B cell (primary cell): ENCODE results near the gene DPP9. TPM values are rescaled to one million over a fixed set of nuclear protein-coding genes. Genes with fewer than 3 reads are reported as not detected.

ENCODE experiments used
- ATAC-seq: fragments of 200-7000 bp; cut with Tn5 transposase; one replicate; pipeline ENCODE4 v1.10.0; 2021; ENCODE audit warnings: low read depth, mild to moderate bottlenecking, moderate number of reproducible peaks, moderate library complexity
- CTCF ChIA-PET: fragments of 350-600 bp; sonication (Branson Sonifier 250); formaldehyde crosslinking; loops from one replicate; lab custom pipeline; 2021; ENCODE audit warnings: antibody characterized with exemption, inconsistent platforms; lab: Charles Lee
- POLR2A ChIA-PET: fragments of 350-600 bp; sonication (Branson Sonifier 250); formaldehyde crosslinking; loops from one replicate; lab custom pipeline; 2021; ENCODE audit warnings: antibody characterized with exemption; lab: Charles Lee
- DNase-seq: peaks from one replicate; pipeline ENCODE4 v3.0.0; 2013
- H2AFZ ChIP-seq: 2 replicates; pipeline ENCODE4 v1.6.1; 2012; ENCODE audit warnings: mild to moderate bottlenecking, low read depth, low read length; ENCODE audit not compliant: insufficient read depth, poor library complexity, severe bottlenecking
- H3K27ac ChIP-seq, 2 donors: 1 replicate in 1 of 2; 2 replicates in 1 of 2; pipeline ENCODE4 v1.5.1; 2012 to 2013; ENCODE audit warnings: low read length in 2 of 2, mild to moderate bottlenecking in 2 of 2, moderate library complexity in 1 of 2
- H3K27me3 ChIP-seq, 4 experiments: fragments of 200-600 bp in 1 of 4; sonication (generic) in 1 of 4; replicated peaks in 1 of 4; 1 replicate in 2 of 4; 2 replicates in 2 of 4; pipeline versions ENCODE4 v1.6.1 to v1.7.0; 2013 to 2016; ENCODE audit warnings: low read length in 3 of 4, mild to moderate bottlenecking in 2 of 4, mixed read lengths in 1 of 4, moderate library complexity in 1 of 4; ENCODE audit not compliant: insufficient read depth in 4 of 4, control insufficient read depth in 3 of 4; ENCODE audit errors: control extremely low read depth in 1 of 4
- H3K36me3 ChIP-seq, 2 experiments: replicated peaks in 1 of 2; 1 replicate in 1 of 2; 2 replicates in 1 of 2; pipeline versions ENCODE4 v1.6.1 to v1.7.1; 2013; ENCODE audit warnings: low read length in 1 of 2; ENCODE audit not compliant: insufficient read depth in 2 of 2, control insufficient read depth in 1 of 2; ENCODE audit errors: control extremely low read depth in 1 of 2, extremely low read depth in 1 of 2
- H3K4me1 ChIP-seq, 2 donors: fragments of 200-600 bp in 1 of 2; sonication (generic) in 1 of 2; 1 replicate in 1 of 2; 2 replicates in 1 of 2; pipeline versions ENCODE4 v1.5.1 to v1.6.1; 2013 to 2017; ENCODE audit warnings: low read length in 2 of 2; ENCODE audit not compliant: control insufficient read depth in 2 of 2, insufficient read depth in 2 of 2
- H3K4me2 ChIP-seq: replicated peaks from 2 replicates; pipeline ENCODE3; 2012; ENCODE audit warnings: mild to moderate bottlenecking, low read depth, low read length; ENCODE audit not compliant: poor library complexity, severe bottlenecking
- H3K4me3 ChIP-seq, 5 experiments: fragments of 200-600 bp in 1 of 5; sonication (generic) in 1 of 5; 1 replicate in 3 of 5; 2 replicates in 2 of 5; pipeline versions ENCODE4 v1.5.1 to v1.7.0; 2011 to 2016; ENCODE audit warnings: low read length in 4 of 5, mild to moderate bottlenecking in 4 of 5, low read depth in 2 of 5, control low read depth in 1 of 5, moderate library complexity in 1 of 5; ENCODE audit not compliant: insufficient read depth in 1 of 5; ENCODE audit errors: control extremely low read depth in 1 of 5, extremely low read depth in 1 of 5
- H3K79me2 ChIP-seq: fragments of 200-600 bp; sonication (generic); one replicate; pipeline ENCODE4 v1.6.0; 2016; ENCODE audit warnings: low read length; ENCODE audit not compliant: control insufficient read depth, insufficient read depth
- H3K9ac ChIP-seq: fragments of 200-600 bp; sonication (generic); 2 replicates; pipeline ENCODE4 v1.6.1; 2017; ENCODE audit warnings: mild to moderate bottlenecking, low read length, moderate library complexity
- H3K9me3 ChIP-seq, 3 donors: one replicate each; pipeline versions ENCODE4 v1.6.1 to v1.7.1; 2013; ENCODE audit warnings: low read length in 2 of 3; ENCODE audit not compliant: control insufficient read depth in 2 of 3, insufficient read depth in 1 of 3; ENCODE audit errors: control extremely low read depth in 1 of 3
- H4K20me1 ChIP-seq: 2 replicates; pipeline ENCODE4 v1.6.0; 2012; ENCODE audit warnings: mild to moderate bottlenecking, low read length; ENCODE audit not compliant: insufficient read depth, control insufficient read depth, poor library complexity, severe bottlenecking
- H3K27ac Mint-ChIP-seq: one replicate; pipeline ENCODE4 v1.8.0; 2021; ENCODE audit warnings: mixed read lengths
- H3K27me3 Mint-ChIP-seq: one replicate; pipeline ENCODE4 v1.8.0; 2021; ENCODE audit warnings: mixed read lengths
- H3K4me1 Mint-ChIP-seq: one replicate; pipeline ENCODE4 v1.8.0; 2021; ENCODE audit warnings: mixed read lengths
- H3K4me3 Mint-ChIP-seq: one replicate; pipeline ENCODE4 v1.8.0; 2021; ENCODE audit warnings: mixed read lengths
- H3K9me3 Mint-ChIP-seq: one replicate; pipeline ENCODE4 v1.8.0; 2022; ENCODE audit warnings: mixed read lengths; ENCODE audit not compliant: insufficient read depth
- EZH2 ChIP-seq: IDR thresholded peaks from 2 replicates; pipeline ENCODE4 v1.6.1; 2012; ENCODE audit warnings: borderline replicate concordance, low read depth, mild to moderate bottlenecking, moderate library complexity, low read length; ENCODE audit not compliant: insufficient read depth, poor library complexity, severe bottlenecking
- WGBS: methylation state at CpG from one replicate; pipeline ENCODE4 v1.1.5; 2013; ENCODE audit warnings: missing lambda C conversion rate; ENCODE audit not compliant: insufficient coverage; 5-methylcytosine and 5-hydroxymethylcytosine counted together
- intact Hi-C: fragments of 100-400 bp; cut with micrococcal nuclease; formaldehyde crosslinking; loops from one replicate; pipeline ENCODE4 v1.10.0; 2022
- polyA plus RNA-seq: library from polyadenylated mRNA; depleted of rRNA; stranded (reverse); fragments of >200 nt; gene quantifications from 2 replicates; pipeline ENCODE4 v1.2.3, GENCODE V29; 2012
- total RNA-seq, 2 donors: library from RNA; stranded (reverse); fragments of 120-200 nt in 1 of 2; gene quantifications; 1 replicate in 1 of 2; 2 replicates in 1 of 2; pipeline versions ENCODE4 v1.2.3 to v1.2.4, GENCODE V29; 2013 to 2022
- TF ChIP-seq, protein P1 (sequence below): fragments of 200-600 bp; IDR thresholded peaks from one replicate; pipeline ENCODE4 v1.8.0; 2022; ENCODE audit warnings: antibody characterized with exemption, mild to moderate bottlenecking

DPP9 gene
- total and polyA plus RNA-seq, 2 donors (not counting 1 experiment from before 2014, with no cell fraction given): 47.3 to 109 TPM

- ChIA-PET CTCF (no interaction called here), POLR2A (interaction anchor here (0.7 kb wide), 1 partner anchor 28 kb away, joined by 6 read pairs; no protein-coding TSS in a partner anchor)
- H3K9ac ChIP-seq: no peak overlapping the region
- H3K9me3 ChIP-seq: peaks cover 0 to 4% (median 0%) of the 10 kb centered on the region in 3 donors
- peaks cover 12% of the 10 kb centered on the region for H4K20me1 ChIP-seq
- intact Hi-C loops: no loop called here
- H2AFZ ChIP-seq: no peak overlapping the region
- Mint-ChIP-seq H3K4me3 (no peak overlapping the region), H3K9me3 (no peaks in the 10 kb centered on the region), H3K4me1 (no peaks in the 10 kb centered on the region), H3K27ac (no peak overlapping the region), H3K27me3 (no peaks in the 10 kb centered on the region)
- H3K4me3 ChIP-seq: no peak overlapping the region
- H3K36me3 ChIP-seq: peaks cover under 1 to 51% of the 10 kb centered on the region in 2 experiments
- no peak for DNase-seq
- ATAC-seq: no peak
- peaks cover 9% of the 10 kb centered on the region for H3K79me2 ChIP-seq
- TF ChIP-seq, protein P1, sequence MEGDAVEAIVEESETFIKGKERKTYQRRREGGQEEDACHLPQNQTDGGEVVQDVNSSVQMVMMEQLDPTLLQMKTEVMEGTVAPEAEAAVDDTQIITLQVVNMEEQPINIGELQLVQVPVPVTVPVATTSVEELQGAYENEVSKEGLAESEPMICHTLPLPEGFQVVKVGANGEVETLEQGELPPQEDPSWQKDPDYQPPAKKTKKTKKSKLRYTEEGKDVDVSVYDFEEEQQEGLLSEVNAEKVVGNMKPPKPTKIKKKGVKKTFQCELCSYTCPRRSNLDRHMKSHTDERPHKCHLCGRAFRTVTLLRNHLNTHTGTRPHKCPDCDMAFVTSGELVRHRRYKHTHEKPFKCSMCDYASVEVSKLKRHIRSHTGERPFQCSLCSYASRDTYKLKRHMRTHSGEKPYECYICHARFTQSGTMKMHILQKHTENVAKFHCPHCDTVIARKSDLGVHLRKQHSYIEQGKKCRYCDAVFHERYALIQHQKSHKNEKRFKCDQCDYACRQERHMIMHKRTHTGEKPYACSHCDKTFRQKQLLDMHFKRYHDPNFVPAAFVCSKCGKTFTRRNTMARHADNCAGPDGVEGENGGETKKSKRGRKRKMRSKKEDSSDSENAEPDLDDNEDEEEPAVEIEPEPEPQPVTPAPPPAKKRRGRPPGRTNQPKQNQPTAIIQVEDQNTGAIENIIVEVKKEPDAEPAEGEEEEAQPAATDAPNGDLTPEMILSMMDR: no peak
- no peak for TF ChIP-seq EZH2
- no peaks in the 10 kb centered on the region for H3K4me1 ChIP-seq
- no peak overlapping the region for H3K4me2 ChIP-seq
- 94% methylated on average over 5 of the region's 10 CpGs for WGBS
- H3K27me3 ChIP-seq: no peaks in the 10 kb centered on the region
- H3K27ac ChIP-seq: no peak overlapping the region
Measured at GRCh38 chr19:4707956-4708650, 15.5 kb downstream of the DPP9 start.

- Histone ChIP-seq H3K27ac (no peak overlapping the region), H3K9me3 (peaks cover 0 to 4% (median 0%) of the 10 kb centered on the region in 3 donors), H3K79me2 (peaks cover 9% of the 10 kb centered on the region), H3K4me2 (no peak overlapping the region), H3K4me1 (no peaks in the 10 kb centered on the region), H2AFZ (no peak overlapping the region), H3K4me3 (no peak overlapping the region), H3K9ac (no peak overlapping the region), H3K27me3 (no peaks in the 10 kb centered on the region), H4K20me1 (peaks cover 12% of the 10 kb centered on the region), H3K36me3 (peaks cover 4 to 50% of the 10 kb centered on the region in 2 experiments)
- Mint-ChIP-seq H3K4me3 (no peak overlapping the region), H3K27me3 (no peaks in the 10 kb centered on the region), H3K9me3 (no peaks in the 10 kb centered on the region), H3K27ac (no peak overlapping the region), H3K4me1 (no peaks in the 10 kb centered on the region)
- ATAC-seq (no peak), DNase-seq (no peak)
- intact Hi-C loops: no loop called here
- 98% methylated on average over 7 of the region's 12 CpGs for WGBS
- TF ChIP-seq, protein P1: no peak
- TF ChIP-seq EZH2: no peak
- CTCF ChIA-PET: interaction anchor here (0.7 kb wide), 1 partner anchor 174 kb away, joined by 3 read pairs; no protein-coding TSS in a partner anchor
- POLR2A ChIA-PET: interaction anchor here (0.7 kb wide), 1 partner anchor 27 kb away, joined by 6 read pairs; no protein-coding TSS in a partner anchor
Measured at GRCh38 chr19:4707322-4707721, 16.3 kb downstream of the DPP9 start.
